HG02588 (cell line): ENCODE measurements around the gene KRTAP10-3.

ENCODE experiments used
- ATAC-seq: cut with Tn5 transposase; IDR thresholded peaks from one replicate; pipeline ENCODE4 v1.9.1; 2021; ENCODE audit warnings: mild to moderate bottlenecking, moderate library complexity; ENCODE audit not compliant: unreplicated experiment

KRTAP10-3 gene

GRCh38 chr21:44508711-44509445 is 49.7 kb downstream of the KRTAP10-3 start:
- no peak for ATAC-seq

- ATAC-seq: no peak
Measured at GRCh38 chr21:44508426-44508710, 50.2 kb downstream of the KRTAP10-3 start.
